ENCODE results near the gene TXNDC17.

Gene TXNDC17

GRCh38 chr17:6667516-6667915, 26.7 kb downstream of the TXNDC17 start:
- TF ChIP-seq GLIS3 (CRISPR knock-in tag; IDR thresholded peaks at IDR 0.05) (no peak), ARNTL (CRISPR knock-in tag; IDR thresholded peaks at IDR 0.05; ENCODE audit: borderline replicate concordance, low read depth) (no peak), ZFP3 (CRISPR knock-in tag; IDR thresholded peaks at IDR 0.05) (no peak), SNAI2 (CRISPR knock-in tag; IDR thresholded peaks at IDR 0.05) (no peak)

DNA sequence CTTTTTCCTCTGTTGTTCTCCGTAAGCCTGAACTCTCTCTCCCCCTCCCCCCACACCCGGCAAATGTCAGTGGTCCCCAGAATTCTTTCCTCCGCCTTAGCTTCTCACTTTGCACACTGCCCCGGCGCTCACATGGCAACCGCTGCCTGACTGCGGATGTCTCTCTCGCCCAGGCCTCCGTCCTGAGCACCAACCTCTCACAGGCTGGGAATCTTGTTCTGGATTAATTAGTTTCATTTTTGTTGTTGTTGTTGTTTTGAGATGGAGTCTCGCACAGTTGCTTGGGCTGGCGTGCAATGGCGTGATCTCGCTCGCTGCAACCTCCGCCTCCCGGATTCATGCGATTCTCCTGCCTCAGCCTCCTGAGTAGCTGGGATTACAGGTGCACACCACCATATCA, 27.4 kb downstream of the TXNDC17 start:
- ATAC-seq: no peak
- TF ChIP-seq CSDC2 (CRISPR knock-in tag; IDR thresholded peaks at IDR 0.05) (no peak), ZFP3 (CRISPR knock-in tag; IDR thresholded peaks at IDR 0.05) (no peak), ZNF565 (CRISPR knock-in tag; conservative IDR thresholded peaks at IDR 0.05; ENCODE audit: low read depth) (no peak), TOX (CRISPR knock-in tag; IDR thresholded peaks at IDR 0.05; ENCODE audit: borderline replicate concordance) (no peak), ZNF8 (CRISPR knock-in tag; IDR thresholded peaks at IDR 0.05) (no peak), ZNF70 (CRISPR knock-in tag; IDR thresholded peaks at IDR 0.05) (no peak), ZC3H10 (CRISPR knock-in tag; IDR thresholded peaks at IDR 0.05) (no peak), ZFP30 (CRISPR knock-in tag; IDR thresholded peaks at IDR 0.05) (no peak), CREB5 (CRISPR knock-in tag; IDR thresholded peaks at IDR 0.05; ENCODE audit: low read depth) (no peak), SNAI2 (CRISPR knock-in tag; IDR thresholded peaks at IDR 0.05) (no peak)

More at GRCh38 chr17:6667516-6667915, 26.7 kb downstream of the TXNDC17 start:
- ATAC-seq: no peak

DNA sequence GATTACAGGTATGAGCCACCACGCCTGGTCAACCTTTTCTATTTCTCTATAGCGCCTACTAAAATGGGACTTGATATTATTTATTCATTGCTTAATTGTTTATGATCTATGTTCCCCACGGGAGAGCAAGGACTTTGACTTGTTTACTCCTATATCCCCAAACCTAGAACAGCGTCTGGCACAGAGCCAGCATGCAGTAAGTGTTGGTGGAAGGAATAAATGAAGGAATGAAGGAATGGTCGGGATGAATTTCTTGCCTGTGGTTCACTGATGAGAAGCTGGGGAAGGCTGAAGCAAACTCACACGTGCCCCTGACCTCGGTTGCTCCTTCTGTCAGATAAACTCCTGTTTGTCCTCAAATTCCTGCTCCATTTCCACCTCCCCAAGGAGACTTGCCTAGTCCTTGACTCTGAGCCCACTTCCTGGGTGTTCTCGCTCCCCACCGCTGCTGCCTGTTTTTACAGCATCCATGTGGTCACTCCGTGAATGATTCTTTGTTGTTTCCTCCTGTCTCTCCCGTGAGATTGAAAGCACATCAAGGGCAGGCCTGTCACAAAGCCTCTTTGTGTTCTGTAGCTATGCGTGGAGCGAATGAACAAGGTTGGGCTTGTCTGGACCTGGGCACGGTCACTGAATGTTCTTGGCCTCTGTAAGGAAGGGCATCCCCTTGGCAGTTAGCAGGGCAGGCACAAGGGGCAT, 28.0 kb downstream of the TXNDC17 start:
- TF ChIP-seq CSRNP3 (CRISPR knock-in tag; IDR thresholded peaks at IDR 0.05) (no peak), TSHZ2 (CRISPR knock-in tag; IDR thresholded peaks at IDR 0.05) (no peak), GLIS3 (CRISPR knock-in tag; IDR thresholded peaks at IDR 0.05) (no peak), ARNTL (CRISPR knock-in tag; IDR thresholded peaks at IDR 0.05; ENCODE audit: borderline replicate concordance, low read depth) (no peak), ZFP3 (CRISPR knock-in tag; IDR thresholded peaks at IDR 0.05) (no peak), SNAI2 (CRISPR knock-in tag; IDR thresholded peaks at IDR 0.05) (no peak)
- TF ChIP-seq, protein P1, sequence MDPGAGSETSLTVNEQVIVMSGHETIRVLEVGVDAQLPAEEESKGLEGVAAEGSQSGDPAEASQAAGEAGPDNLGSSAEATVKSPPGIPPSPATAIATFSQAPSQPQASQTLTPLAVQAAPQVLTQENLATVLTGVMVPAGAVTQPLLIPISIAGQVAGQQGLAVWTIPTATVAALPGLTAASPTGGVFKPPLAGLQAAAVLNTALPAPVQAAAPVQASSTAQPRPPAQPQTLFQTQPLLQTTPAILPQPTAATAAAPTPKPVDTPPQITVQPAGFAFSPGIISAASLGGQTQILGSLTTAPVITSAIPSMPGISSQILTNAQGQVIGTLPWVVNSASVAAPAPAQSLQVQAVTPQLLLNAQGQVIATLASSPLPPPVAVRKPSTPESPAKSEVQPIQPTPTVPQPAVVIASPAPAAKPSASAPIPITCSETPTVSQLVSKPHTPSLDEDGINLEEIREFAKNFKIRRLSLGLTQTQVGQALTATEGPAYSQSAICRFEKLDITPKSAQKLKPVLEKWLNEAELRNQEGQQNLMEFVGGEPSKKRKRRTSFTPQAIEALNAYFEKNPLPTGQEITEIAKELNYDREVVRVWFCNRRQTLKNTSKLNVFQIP (CRISPR knock-in tag; IDR thresholded peaks at IDR 0.05; ENCODE audit: borderline replicate concordance, low read depth): no peak
- ATAC-seq: no peak

- no peak for ATAC-seq
- TF ChIP-seq CSDC2 (CRISPR knock-in tag; IDR thresholded peaks at IDR 0.05): no peak
- no peak for TF ChIP-seq TOX (CRISPR knock-in tag; IDR thresholded peaks at IDR 0.05; ENCODE audit: borderline replicate concordance)
- no peak for TF ChIP-seq PPARA (CRISPR knock-in tag; IDR thresholded peaks at IDR 0.05; ENCODE audit: borderline replicate concordance)
- no peak for TF ChIP-seq ZNF70 (CRISPR knock-in tag; IDR thresholded peaks at IDR 0.05)
- TF ChIP-seq ESRRG (CRISPR knock-in tag; IDR thresholded peaks at IDR 0.05): no peak
- TF ChIP-seq ZC3H10 (CRISPR knock-in tag; IDR thresholded peaks at IDR 0.05): no peak
- no peak for TF ChIP-seq ZFP3 (CRISPR knock-in tag; IDR thresholded peaks at IDR 0.05)
- TF ChIP-seq PATZ1 (CRISPR knock-in tag; IDR thresholded peaks at IDR 0.05; ENCODE audit: borderline replicate concordance): no peak
- no peak for TF ChIP-seq SNAI2 (CRISPR knock-in tag; IDR thresholded peaks at IDR 0.05)
- TF ChIP-seq CREB5 (CRISPR knock-in tag; IDR thresholded peaks at IDR 0.05; ENCODE audit: low read depth): no peak
- TF ChIP-seq ZNF565 (CRISPR knock-in tag; conservative IDR thresholded peaks at IDR 0.05; ENCODE audit: low read depth): no peak
- no peak for TF ChIP-seq ZFP30 (CRISPR knock-in tag; IDR thresholded peaks at IDR 0.05)
Measured at GRCh38 chr17:6669479-6670212, 28.8 kb downstream of the TXNDC17 start.

All from SK-N-SH treated with all-trans-retinoic acid at 6 μM for 48 hours (cell line).